Ascending aorta (tissue), 2 donors: ENCODE measurements around the gene ABCB8. TPM values are rescaled to one million over a fixed set of nuclear protein-coding genes. Genes with fewer than 3 reads are reported as not detected.

Experiments
- DNase-seq, 2 donors: peaks; one replicate each; pipeline ENCODE4 v3.0.0-alpha.2; 2019; ENCODE audit warnings: low spot score in 2 of 2
- H3K27ac ChIP-seq, 2 donors: fragments of 200-600 bp; sonication (generic); one replicate each; pipeline ENCODE4 v1.5.1; 2016 to 2017; ENCODE audit warnings: mild to moderate bottlenecking in 1 of 2
- H3K27me3 ChIP-seq: fragments of 200-600 bp; sonication (generic); one replicate; pipeline ENCODE4 v1.5.1; 2017
- H3K36me3 ChIP-seq, 2 donors: fragments of 200-600 bp; sonication (generic); one replicate each; pipeline ENCODE4 v1.5.1; 2016
- H3K4me1 ChIP-seq, 2 donors: fragments of 200-600 bp; sonication (generic); one replicate each; pipeline ENCODE4 v1.5.1; 2016 to 2017; ENCODE audit warnings: mild to moderate bottlenecking in 1 of 2
- H3K4me3 ChIP-seq, 2 donors: fragments of 200-600 bp; sonication (generic); one replicate each; pipeline ENCODE4 v1.5.1; 2016 to 2017; ENCODE audit warnings: mild to moderate bottlenecking in 1 of 2
- H3K9me3 ChIP-seq, 2 donors: fragments of 200-600 bp; sonication (generic); one replicate each; pipeline ENCODE4 v1.5.1; 2016
- intact Hi-C: fragments of 100-400 bp; cut with DNase I; formaldehyde crosslinking; loops from one replicate; pipeline ENCODE4 v1.15.1; 2023
- total RNA-seq: library from RNA; depleted of rRNA; stranded (reverse); fragments of >200 nt; gene quantifications from one replicate; pipeline ENCODE4 v1.1.0, GENCODE V29; 2016
- TF ChIP-seq, protein P1 (sequence below), 3 experiments: fragments of 200-600 bp in 2 of 3; fragments of 450-650 bp in 1 of 3; sonication (generic) in 2 of 3; IDR thresholded peaks; one replicate each; pipeline ENCODE4 v1.5.1; 2016 to 2019; ENCODE audit warnings: antibody characterized with exemption in 3 of 3, mild to moderate bottlenecking in 1 of 3, moderate library complexity in 1 of 3

ABCB8 gene
- total RNA-seq, 1 donor from 2014 or later = 50.8 TPM

GRCh38 chr7:150990416-150991186, 37.6 kb upstream of the ABCB8 start, which contains the start of gene NOS3:
NOS3 (plus strand) TSS chr7:150991017; CDS start chr7:150993804, 2,787 bp downstream.
- H3K27ac ChIP-seq = no peak within 1 kb of the TSS
- no peaks in the 10 kb centered on the region for H3K9me3 ChIP-seq
- TF ChIP-seq, protein P1, sequence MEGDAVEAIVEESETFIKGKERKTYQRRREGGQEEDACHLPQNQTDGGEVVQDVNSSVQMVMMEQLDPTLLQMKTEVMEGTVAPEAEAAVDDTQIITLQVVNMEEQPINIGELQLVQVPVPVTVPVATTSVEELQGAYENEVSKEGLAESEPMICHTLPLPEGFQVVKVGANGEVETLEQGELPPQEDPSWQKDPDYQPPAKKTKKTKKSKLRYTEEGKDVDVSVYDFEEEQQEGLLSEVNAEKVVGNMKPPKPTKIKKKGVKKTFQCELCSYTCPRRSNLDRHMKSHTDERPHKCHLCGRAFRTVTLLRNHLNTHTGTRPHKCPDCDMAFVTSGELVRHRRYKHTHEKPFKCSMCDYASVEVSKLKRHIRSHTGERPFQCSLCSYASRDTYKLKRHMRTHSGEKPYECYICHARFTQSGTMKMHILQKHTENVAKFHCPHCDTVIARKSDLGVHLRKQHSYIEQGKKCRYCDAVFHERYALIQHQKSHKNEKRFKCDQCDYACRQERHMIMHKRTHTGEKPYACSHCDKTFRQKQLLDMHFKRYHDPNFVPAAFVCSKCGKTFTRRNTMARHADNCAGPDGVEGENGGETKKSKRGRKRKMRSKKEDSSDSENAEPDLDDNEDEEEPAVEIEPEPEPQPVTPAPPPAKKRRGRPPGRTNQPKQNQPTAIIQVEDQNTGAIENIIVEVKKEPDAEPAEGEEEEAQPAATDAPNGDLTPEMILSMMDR (IDR thresholded peaks at IDR 0.05) = no peak
- no peaks in the 10 kb centered on the region for H3K27me3 ChIP-seq
- H3K4me3 ChIP-seq = no peak within 1 kb of the TSS
- intact Hi-C loops = no loop called here
- no peaks in the 10 kb centered on the region for H3K4me1 ChIP-seq
- H3K36me3 ChIP-seq = no peaks in the 10 kb centered on the region
- no peak for DNase-seq

- Histone ChIP-seq H3K36me3 (no peaks in the 10 kb centered on the region), H3K27ac (no peak overlapping the region), H3K27me3 (no peaks in the 10 kb centered on the region), H3K9me3 (no peaks in the 10 kb centered on the region), H3K4me3 (no peak overlapping the region), H3K4me1 (no peaks in the 10 kb centered on the region)
- intact Hi-C loops = no loop called here
- TF ChIP-seq, protein P1 (IDR thresholded peaks at IDR 0.05) = no peak
- no peak for DNase-seq
Measured at GRCh38 chr7:150992051-150992640, 36.1 kb upstream of the ABCB8 start.

DNA sequence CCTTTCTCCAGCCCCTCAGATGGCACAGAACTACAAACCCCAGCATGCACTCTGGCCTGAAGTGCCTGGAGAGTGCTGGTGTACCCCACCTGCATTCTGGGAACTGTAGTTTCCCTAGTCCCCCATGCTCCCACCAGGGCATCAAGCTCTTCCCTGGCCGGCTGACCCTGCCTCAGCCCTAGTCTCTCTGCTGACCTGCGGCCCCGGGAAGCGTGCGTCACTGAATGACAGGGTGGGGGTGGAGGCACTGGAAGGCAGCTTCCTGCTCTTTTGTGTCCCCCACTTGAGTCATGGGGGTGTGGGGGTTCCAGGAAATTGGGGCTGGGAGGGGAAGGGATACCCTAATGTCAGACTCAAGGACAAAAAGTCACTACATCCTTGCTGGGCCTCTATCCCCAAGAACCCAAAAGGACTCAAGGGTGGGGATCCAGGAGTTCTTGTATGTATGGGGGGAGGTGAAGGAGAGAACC, 35.4 kb upstream of the ABCB8 start:
- H3K27me3 ChIP-seq = no peaks in the 10 kb centered on the region

GRCh38 chr7:150993511-150993910, 34.7 kb upstream of the ABCB8 start:
- Histone ChIP-seq H3K9me3 (no peaks in the 10 kb centered on the region), H3K36me3 (no peaks in the 10 kb centered on the region), H3K4me3 (peak overlapping the region in 1 of 2 donors; percentile 30), H3K4me1 (no peaks in the 10 kb centered on the region), H3K27me3 (no peaks in the 10 kb centered on the region), H3K27ac (no peak overlapping the region)
- intact Hi-C loops = no loop called here
- no peak for DNase-seq
- TF ChIP-seq, protein P1 (IDR thresholded peaks at IDR 0.05) = no peak

More for the DNA sequence above, 35.4 kb upstream of the ABCB8 start:
- TF ChIP-seq, protein P1 (IDR thresholded peaks at IDR 0.05) = no peak
- DNase-seq = no peak
- Histone ChIP-seq H3K4me1 (no peaks in the 10 kb centered on the region), H3K4me3 (no peak overlapping the region), H3K27ac (no peak overlapping the region), H3K9me3 (no peaks in the 10 kb centered on the region), H3K36me3 (no peaks in the 10 kb centered on the region)
- intact Hi-C loops = no loop called here

GRCh38 chr7:150994141-150994837, 34.0 kb upstream of the ABCB8 start:
- Histone ChIP-seq H3K27me3 (no peaks in the 10 kb centered on the region), H3K36me3 (no peaks in the 10 kb centered on the region), H3K4me3 (peak overlapping the region in 1 of 2 donors; percentile 30), H3K9me3 (no peaks in the 10 kb centered on the region), H3K4me1 (no peaks in the 10 kb centered on the region), H3K27ac (no peak overlapping the region)
- no peak for DNase-seq
- TF ChIP-seq, protein P1 (IDR thresholded peaks at IDR 0.05) = no peak
- intact Hi-C loops = no loop called here
